A673 (cell line): Measurements from ENCODE around the gene EPAS1. TPM values are rescaled to one million over a fixed set of nuclear protein-coding genes. Genes with fewer than 3 reads are reported as not detected.

ENCODE experiments used
- BruUV-seq: library from RNA; stranded (reverse); fragments of 400-500 nt; replicated peaks from 2 replicates; lab custom pipeline; 2021; lab: Mats Ljungman, UMichigan
- CTCF ChIA-PET: fragments of 300-600 bp; sonication (Branson Sonifier 250); formaldehyde crosslinking; loops from one replicate; lab custom pipeline; 2022; ENCODE audit warnings: antibody characterized with exemption; lab: Charles Lee
- POLR2A ChIA-PET: fragments of 300-600 bp; sonication (Branson Sonifier 250); formaldehyde crosslinking; loops from one replicate; lab custom pipeline; 2022; ENCODE audit warnings: antibody characterized with exemption; ENCODE audit not compliant: low non-redundant PET; lab: Charles Lee
- DNase-seq: peaks from one replicate; pipeline ENCODE4 v3.0.0-alpha.2; 2015; ENCODE audit warnings: low spot score
- H3K27ac ChIP-seq: fragments of 200-600 bp; sonication (generic); 2 replicates; pipeline ENCODE4 v1.5.1; 2016; ENCODE audit warnings: mixed run types, low read depth, mild to moderate bottlenecking, mixed read lengths, antibody characterized with exemption, low read length; ENCODE audit not compliant: poor library complexity, severe bottlenecking
- H3K27me3 ChIP-seq: fragments of 200-600 bp; sonication (generic); replicated peaks from 2 replicates; pipeline ENCODE4 v1.6.1; 2017; ENCODE audit warnings: mixed run types, low read depth, mild to moderate bottlenecking, mixed read lengths, antibody characterized with exemption, low read length; ENCODE audit not compliant: insufficient read depth, poor library complexity
- H3K36me3 ChIP-seq: fragments of 200-600 bp; sonication (generic); 2 replicates; pipeline ENCODE4 v1.6.1; 2016; ENCODE audit warnings: mixed run types, mild to moderate bottlenecking, mixed read lengths, antibody characterized with exemption, low read length; ENCODE audit not compliant: insufficient read depth, poor library complexity, severe bottlenecking
- H3K4me1 ChIP-seq: fragments of 200-600 bp; sonication (generic); 2 replicates; pipeline ENCODE4 v1.6.1; 2017; ENCODE audit warnings: mixed run types, mild to moderate bottlenecking, mixed read lengths, antibody characterized with exemption, low read length; ENCODE audit not compliant: insufficient read depth, poor library complexity, severe bottlenecking
- H3K4me3 ChIP-seq: fragments of 200-600 bp; sonication (generic); 2 replicates; pipeline ENCODE4 v1.5.1; 2016; ENCODE audit warnings: low read depth, mixed run types, mild to moderate bottlenecking, mixed read lengths, low read length; ENCODE audit not compliant: poor library complexity, severe bottlenecking
- H3K9me3 ChIP-seq: fragments of 200-600 bp; sonication (generic); 2 replicates; pipeline ENCODE4 v1.6.1; 2016; ENCODE audit warnings: mixed run types, low read depth, mild to moderate bottlenecking, mixed read lengths, antibody characterized with exemption, low read length; ENCODE audit not compliant: poor library complexity, severe bottlenecking
- CTCF ChIP-seq: fragments of 300-800, 200-600 bp; sonication (generic); conservative IDR thresholded peaks from 2 replicates; pipeline ENCODE4 v1.5.1; 2017; ENCODE audit warnings: low read depth, mild to moderate bottlenecking, antibody characterized with exemption, low read length, moderate library complexity, mixed read lengths
- EZH2 ChIP-seq: fragments of 200-600 bp; sonication (generic); IDR thresholded peaks from 2 replicates; pipeline ENCODE4 v1.6.1; 2017; ENCODE audit warnings: borderline replicate concordance, low read depth, mild to moderate bottlenecking, mixed read lengths, antibody characterized with exemption, low read length; ENCODE audit not compliant: poor library complexity, severe bottlenecking
- intact Hi-C: fragments of 100-400 bp; cut with micrococcal nuclease; formaldehyde crosslinking; loops from one replicate; pipeline ENCODE4 v1.10.0; 2022; ENCODE audit not compliant: unreplicated experiment
- total RNA-seq: library from RNA; stranded (reverse); gene quantifications from 2 replicates; pipeline ENCODE4 v1.2.3, GENCODE V29; 2021

Gene EPAS1
- total RNA-seq, 1 experiment from 2014 or later: 0.41 TPM

GRCh38 chr2:46257476-46257875, 39.7 kb upstream of the EPAS1 start:
- no TSS peak for BruUV-seq
- peak; percentile 5 for DNase-seq
- H3K36me3 ChIP-seq: no peaks in the 10 kb centered on the region
- TF ChIP-seq EZH2 (no peak), CTCF (no peak)
- H3K4me1 ChIP-seq: no peaks in the 10 kb centered on the region
- no peak overlapping the region for H3K4me3 ChIP-seq
- CTCF ChIA-PET: no interaction called here
- intact Hi-C loops: no loop called here
- no peaks in the 10 kb centered on the region for H3K9me3 ChIP-seq
- POLR2A ChIA-PET: no interaction called here
- H3K27ac ChIP-seq: no peak overlapping the region
- no peaks in the 10 kb centered on the region for H3K27me3 ChIP-seq

- TF ChIP-seq CTCF (no peak), EZH2 (no peak)
- ChIA-PET CTCF (interaction anchor here (0.6 kb wide), 1 partner anchor 343 kb away, joined by 3 read pairs; no protein-coding TSS in a partner anchor), POLR2A (no interaction called here)
- no TSS peak for BruUV-seq
- Histone ChIP-seq H3K27ac (no peak overlapping the region), H3K36me3 (no peaks in the 10 kb centered on the region), H3K9me3 (no peaks in the 10 kb centered on the region), H3K27me3 (no peaks in the 10 kb centered on the region), H3K4me3 (no peak overlapping the region), H3K4me1 (no peaks in the 10 kb centered on the region)
- no peak for DNase-seq
- intact Hi-C loops: no loop called here
Measured at GRCh38 chr2:46257980-46258379, 39.2 kb upstream of the EPAS1 start.

- no peak for DNase-seq
- no peak overlapping the region for H3K27ac ChIP-seq
- H3K4me3 ChIP-seq: no peak overlapping the region
- ChIA-PET POLR2A (no interaction called here), CTCF (no interaction called here)
- no peak for TF ChIP-seq EZH2
- no peak for TF ChIP-seq CTCF
- no TSS peak for BruUV-seq
- intact Hi-C loops: no loop called here
- H3K4me1 ChIP-seq: no peaks in the 10 kb centered on the region
- no peaks in the 10 kb centered on the region for H3K36me3 ChIP-seq
- no peaks in the 10 kb centered on the region for H3K9me3 ChIP-seq
- no peaks in the 10 kb centered on the region for H3K27me3 ChIP-seq
Measured at GRCh38 chr2:46258937-46259776, 38.0 kb upstream of the EPAS1 start.
